Endothelial cell of umbilical vein (primary cell): ENCODE data around the gene SPAG16.

Experiments used
- EZH2 ChIP-seq: IDR thresholded peaks from 2 replicates; pipeline ENCODE4 v1.6.1; 2012; ENCODE audit warnings: borderline replicate concordance, low read depth, mild to moderate bottlenecking, moderate library complexity, low read length, inconsistent platforms; ENCODE audit not compliant: severe bottlenecking
- MYC ChIP-seq: IDR thresholded peaks from one replicate; pipeline ENCODE4 v1.6.1; 2011; ENCODE audit warnings: mild to moderate bottlenecking, low read depth, low read length
- POLR2A ChIP-seq: IDR thresholded peaks from 2 replicates; pipeline ENCODE4 v1.6.1; 2012; ENCODE audit warnings: low read depth, mild to moderate bottlenecking, control low read depth, low read length
- POLR2AphosphoS5 ChIP-seq: IDR thresholded peaks from 2 replicates; pipeline ENCODE4 v1.6.1; 2012; ENCODE audit warnings: low read depth, mild to moderate bottlenecking, control low read depth, low read length, moderate library complexity; ENCODE audit not compliant: insufficient read depth
- TF ChIP-seq, protein P1 (sequence below): IDR thresholded peaks from 2 replicates; pipeline ENCODE4 v1.6.1; 2011; ENCODE audit not compliant: insufficient read depth, insufficient read length
- TF ChIP-seq, protein P2 (sequence below), 2 donors: IDR thresholded peaks; 1 replicate in 1 of 2; 2 replicates in 1 of 2; pipeline ENCODE4 v1.5.1; 2011; ENCODE audit warnings: low read length in 2 of 2, mild to moderate bottlenecking in 2 of 2, moderate library complexity in 2 of 2, control low read depth in 1 of 2, inconsistent platforms in 1 of 2, low read depth in 1 of 2; ENCODE audit not compliant: insufficient read depth in 1 of 2; ENCODE audit errors: extremely low read depth in 1 of 2

DNA sequence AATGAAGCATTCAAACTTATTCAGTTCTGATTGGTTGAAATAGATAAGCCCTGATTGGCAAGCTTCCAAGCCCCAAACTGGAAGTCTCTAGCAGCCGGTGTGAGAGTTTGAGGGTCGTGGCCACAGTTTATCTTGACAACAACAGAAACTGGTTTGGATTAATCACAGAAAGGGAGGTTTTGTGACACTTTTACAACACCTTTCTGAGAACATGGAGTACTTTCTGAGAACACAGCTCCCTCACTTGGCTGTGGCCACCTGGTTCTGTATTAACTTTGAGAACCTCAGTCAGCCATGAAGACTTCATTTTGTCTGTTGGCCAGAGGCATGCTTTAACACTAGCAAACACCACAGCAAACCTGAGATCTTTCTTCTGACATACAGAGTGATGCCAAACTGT lies 845.9 kb downstream of the SPAG16 start:
- TF ChIP-seq POLR2AphosphoS5 (no peak), EZH2 (no peak), MYC (no peak), POLR2A (no peak)
- TF ChIP-seq, protein P1, sequence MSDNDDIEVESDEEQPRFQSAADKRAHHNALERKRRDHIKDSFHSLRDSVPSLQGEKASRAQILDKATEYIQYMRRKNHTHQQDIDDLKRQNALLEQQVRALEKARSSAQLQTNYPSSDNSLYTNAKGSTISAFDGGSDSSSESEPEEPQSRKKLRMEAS, result no peak
- TF ChIP-seq, protein P2, sequence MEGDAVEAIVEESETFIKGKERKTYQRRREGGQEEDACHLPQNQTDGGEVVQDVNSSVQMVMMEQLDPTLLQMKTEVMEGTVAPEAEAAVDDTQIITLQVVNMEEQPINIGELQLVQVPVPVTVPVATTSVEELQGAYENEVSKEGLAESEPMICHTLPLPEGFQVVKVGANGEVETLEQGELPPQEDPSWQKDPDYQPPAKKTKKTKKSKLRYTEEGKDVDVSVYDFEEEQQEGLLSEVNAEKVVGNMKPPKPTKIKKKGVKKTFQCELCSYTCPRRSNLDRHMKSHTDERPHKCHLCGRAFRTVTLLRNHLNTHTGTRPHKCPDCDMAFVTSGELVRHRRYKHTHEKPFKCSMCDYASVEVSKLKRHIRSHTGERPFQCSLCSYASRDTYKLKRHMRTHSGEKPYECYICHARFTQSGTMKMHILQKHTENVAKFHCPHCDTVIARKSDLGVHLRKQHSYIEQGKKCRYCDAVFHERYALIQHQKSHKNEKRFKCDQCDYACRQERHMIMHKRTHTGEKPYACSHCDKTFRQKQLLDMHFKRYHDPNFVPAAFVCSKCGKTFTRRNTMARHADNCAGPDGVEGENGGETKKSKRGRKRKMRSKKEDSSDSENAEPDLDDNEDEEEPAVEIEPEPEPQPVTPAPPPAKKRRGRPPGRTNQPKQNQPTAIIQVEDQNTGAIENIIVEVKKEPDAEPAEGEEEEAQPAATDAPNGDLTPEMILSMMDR (IDR thresholded peaks at IDR 0.05; ENCODE audit: extremely low read depth in 1 of 2, insufficient read depth in 1 of 2, low read depth in 1 of 2, low read length in 2 of 2), result no peak
